Trophoblast cell (in vitro differentiated cells and primary cell): ENCODE results near the gene SMARCA1.

Experiments used
- DNase-seq, 2 donors: peaks; one replicate each; pipeline ENCODE4 v3.0.0-alpha.2; 2016
- H2AFZ ChIP-seq: 2 replicates; pipeline ENCODE4 v1.6.1; 2013; ENCODE audit warnings: low read length, moderate library complexity, mild to moderate bottlenecking; ENCODE audit not compliant: insufficient read depth, poor library complexity
- H2AK5ac ChIP-seq: 2 replicates; pipeline ENCODE4 v1.6.1; 2013; ENCODE audit warnings: mild to moderate bottlenecking, low read length
- H2BK120ac ChIP-seq: 2 replicates; pipeline ENCODE4 v1.6.1; 2013; ENCODE audit warnings: low read length, mild to moderate bottlenecking, moderate library complexity; ENCODE audit not compliant: insufficient read depth, poor library complexity
- H2BK12ac ChIP-seq: 2 replicates; pipeline ENCODE4 v1.6.1; 2013; ENCODE audit warnings: mild to moderate bottlenecking, low read length, moderate library complexity
- H2BK5ac ChIP-seq: 2 replicates; pipeline ENCODE4 v1.6.1; 2013; ENCODE audit warnings: low read length, low read depth, moderate library complexity, mild to moderate bottlenecking; ENCODE audit not compliant: poor library complexity
- H3K14ac ChIP-seq: 2 replicates; pipeline ENCODE4 v1.6.1; 2013; ENCODE audit warnings: mild to moderate bottlenecking, low read length
- H3K18ac ChIP-seq: 2 replicates; pipeline ENCODE4 v1.6.1; 2013; ENCODE audit warnings: mild to moderate bottlenecking, low read length
- H3K23ac ChIP-seq: 2 replicates; pipeline ENCODE4 v1.6.1; 2013; ENCODE audit warnings: low read length
- H3K27ac ChIP-seq: 2 replicates; pipeline ENCODE4 v1.5.1; 2013; ENCODE audit warnings: low read depth, mild to moderate bottlenecking, inconsistent platforms, low read length, moderate library complexity
- H3K27me3 ChIP-seq: 2 replicates; pipeline ENCODE4 v1.6.1; 2013; ENCODE audit warnings: inconsistent platforms, mild to moderate bottlenecking, low read length, moderate library complexity; ENCODE audit not compliant: insufficient read depth
- H3K36me3 ChIP-seq, 2 experiments: 1 replicate in 1 of 2; 2 replicates in 1 of 2; pipeline ENCODE4 v1.6.1; 2013; ENCODE audit warnings: low read length in 2 of 2, mild to moderate bottlenecking in 2 of 2, moderate library complexity in 1 of 2; ENCODE audit not compliant: insufficient read depth in 2 of 2, control insufficient read depth in 1 of 2
- H3K4ac ChIP-seq: 2 replicates; pipeline ENCODE4 v1.6.1; 2013; ENCODE audit warnings: low read depth, mild to moderate bottlenecking, low read length, moderate library complexity
- H3K4me1 ChIP-seq, 2 experiments: 1 replicate in 1 of 2; 2 replicates in 1 of 2; pipeline ENCODE4 v1.6.1; 2013; ENCODE audit warnings: low read length in 2 of 2, mild to moderate bottlenecking in 2 of 2, moderate library complexity in 1 of 2; ENCODE audit not compliant: insufficient read depth in 2 of 2, control insufficient read depth in 1 of 2
- H3K4me2 ChIP-seq: 2 replicates; pipeline ENCODE4 v1.6.1; 2013; ENCODE audit warnings: inconsistent platforms, mild to moderate bottlenecking, low read length, moderate library complexity
- H3K4me3 ChIP-seq: 2 replicates; pipeline ENCODE4 v1.5.1; 2013; ENCODE audit warnings: mild to moderate bottlenecking, low read depth, low read length, inconsistent platforms
- H3K79me1 ChIP-seq: one replicate; pipeline ENCODE4 v1.6.1; 2013; ENCODE audit warnings: low read length
- H3K79me2 ChIP-seq: 2 replicates; pipeline ENCODE4 v1.6.1; 2013; ENCODE audit warnings: low read length, mild to moderate bottlenecking; ENCODE audit not compliant: control insufficient read depth, insufficient read depth, poor library complexity
- H3K9ac ChIP-seq: 2 replicates; pipeline ENCODE4 v1.6.1; 2013; ENCODE audit warnings: mild to moderate bottlenecking, low read length
- H3K9me3 ChIP-seq: 2 replicates; pipeline ENCODE4 v1.6.1; 2013; ENCODE audit warnings: low read depth, mild to moderate bottlenecking, control low read depth, inconsistent platforms, low read length; ENCODE audit not compliant: insufficient read depth
- H4K12ac ChIP-seq: 2 replicates; pipeline ENCODE4 v1.6.1; 2013; ENCODE audit warnings: low read depth, mild to moderate bottlenecking, low read length, moderate library complexity
- H4K8ac ChIP-seq: 2 replicates; pipeline ENCODE4 v1.6.1; 2013; ENCODE audit warnings: low read depth, mild to moderate bottlenecking, low read length, moderate library complexity
- H4K91ac ChIP-seq: one replicate; pipeline ENCODE4 v1.6.1; 2013; ENCODE audit warnings: low read depth, mild to moderate bottlenecking, low read length, moderate library complexity
- WGBS: extraction: QIAGEN DNeasy Blood & Tissue Kit; methylation state at CpG from one replicate; pipeline ENCODE4 v1.1.7; 2013; ENCODE audit warnings: missing lambda C conversion rate; ENCODE audit not compliant: insufficient read length, insufficient coverage; ENCODE audit errors: extremely low coverage; 5-methylcytosine and 5-hydroxymethylcytosine counted together

SMARCA1 gene

GRCh38 chrX:129540068-129540653 is 16.9 kb upstream of the SMARCA1 start, which contains the start of gene OCRL:
OCRL (plus strand) TSS chrX:129540259; CDS start chrX:129540440, 181 bp downstream.
- H3K4me1 ChIP-seq: peaks cover 0 to 5% of the 10 kb centered on the region in 2 experiments
- H2BK120ac ChIP-seq: peak within 1 kb of the TSS; percentile 58
- H3K79me2 ChIP-seq: peaks cover 2% of the 10 kb centered on the region
- WGBS: no CpG with 5 or more reads among the region's 60 CpGs
- no peaks in the 10 kb centered on the region for H3K9me3 ChIP-seq
- H3K9ac ChIP-seq: peak within 1 kb of the TSS; percentile 88
- peak within 1 kb of the TSS; percentile 90 for H4K8ac ChIP-seq
- peak; percentile 52 to 75 for DNase-seq
- H3K14ac ChIP-seq: peak within 1 kb of the TSS; percentile 84
- H4K12ac ChIP-seq: peak within 1 kb of the TSS; percentile 64
- H3K4me2 ChIP-seq: peak within 1 kb of the TSS; percentile 98
- H3K23ac ChIP-seq: no peak within 1 kb of the TSS
- H3K79me1 ChIP-seq: peaks cover 2% of the 10 kb centered on the region
- H4K91ac ChIP-seq: peak within 1 kb of the TSS; percentile 81
- H3K4me3 ChIP-seq: peak within 1 kb of the TSS; percentile 89
- peak within 1 kb of the TSS; percentile 83 for H2AK5ac ChIP-seq
- peak within 1 kb of the TSS; percentile 81 for H2BK5ac ChIP-seq
- H3K18ac ChIP-seq: peak within 1 kb of the TSS; percentile 82
- H3K4ac ChIP-seq: peak within 1 kb of the TSS; percentile 40
- no peak within 1 kb of the TSS for H2BK12ac ChIP-seq
- H3K36me3 ChIP-seq: no peaks in the 10 kb centered on the region
- peak within 1 kb of the TSS; percentile 67 for H3K27ac ChIP-seq
- H3K27me3 ChIP-seq: no peaks in the 10 kb centered on the region
- H2AFZ ChIP-seq: peak within 1 kb of the TSS; percentile 83

DNA sequence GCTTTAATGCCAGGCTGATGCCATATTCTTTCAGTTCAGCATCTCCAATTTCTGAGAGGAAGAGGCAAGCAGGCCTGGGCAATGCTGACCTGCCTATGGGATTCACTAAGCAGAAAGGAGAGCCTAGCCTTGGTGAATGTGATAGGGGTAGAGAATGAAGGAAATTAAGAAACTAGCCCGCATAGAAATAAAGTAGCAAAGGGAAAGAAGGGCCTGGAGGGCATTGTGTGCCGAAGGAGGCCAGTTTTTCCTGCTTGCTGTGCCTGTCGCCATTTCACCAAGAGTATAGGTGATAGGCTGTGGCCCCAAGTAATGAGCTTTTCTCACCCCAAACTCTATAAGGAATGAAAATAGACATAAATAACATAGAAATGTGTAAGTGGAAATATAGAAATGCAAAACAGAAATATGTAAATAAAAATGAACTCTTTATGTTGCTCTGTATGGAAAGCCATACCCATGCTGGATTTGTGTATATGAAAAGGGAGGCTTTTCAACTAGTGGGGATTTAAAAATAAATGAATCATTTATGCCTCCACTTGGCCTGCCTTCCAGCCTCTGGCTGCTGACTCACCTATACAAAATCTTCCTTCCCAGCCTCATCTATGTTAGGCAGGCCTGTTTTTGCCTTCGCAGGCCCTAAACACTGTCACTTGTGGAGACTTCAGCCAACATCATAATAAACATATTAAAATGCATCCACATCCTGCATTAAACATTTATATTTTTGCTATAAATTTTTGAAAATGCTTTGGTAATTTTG is 11.7 kb upstream of the SMARCA1 start:
- no peak overlapping the region for H4K8ac ChIP-seq
- no peak overlapping the region for H2BK12ac ChIP-seq
- H3K4me2 ChIP-seq: no peak overlapping the region
- no peak overlapping the region for H3K18ac ChIP-seq
- no peak overlapping the region for H3K23ac ChIP-seq
- no peaks in the 10 kb centered on the region for H3K79me2 ChIP-seq
- peak; percentile 67 to 84 for DNase-seq
- no peaks in the 10 kb centered on the region for H3K27me3 ChIP-seq
- no peak overlapping the region for H3K27ac ChIP-seq
- H3K4ac ChIP-seq: no peak overlapping the region
- H2BK5ac ChIP-seq: no peak overlapping the region
- no peak overlapping the region for H3K14ac ChIP-seq
- H3K79me1 ChIP-seq: no peaks in the 10 kb centered on the region
- no peak overlapping the region for H2AK5ac ChIP-seq
- no peak overlapping the region for H4K91ac ChIP-seq
- no CpG with 5 or more reads among the region's 4 CpGs for WGBS
- H3K4me1 ChIP-seq: no peaks in the 10 kb centered on the region
- H3K36me3 ChIP-seq: no peaks in the 10 kb centered on the region
- H3K9me3 ChIP-seq: no peaks in the 10 kb centered on the region
- no peak overlapping the region for H2BK120ac ChIP-seq
- no peak overlapping the region for H3K9ac ChIP-seq
- no peak overlapping the region for H4K12ac ChIP-seq
- H3K4me3 ChIP-seq: no peak overlapping the region
- no peak overlapping the region for H2AFZ ChIP-seq

- Histone ChIP-seq H3K4me1 (no peaks in the 10 kb centered on the region), H3K79me1 (no peaks in the 10 kb centered on the region), H2BK12ac (no peak overlapping the region), H4K8ac (no peak overlapping the region), H3K9ac (no peak overlapping the region), H3K9me3 (no peaks in the 10 kb centered on the region), H3K27me3 (no peaks in the 10 kb centered on the region), H3K14ac (no peak overlapping the region), H2AFZ (no peak overlapping the region), H3K4me3 (no peak overlapping the region), H3K36me3 (no peaks in the 10 kb centered on the region), H3K23ac (no peak overlapping the region), H2BK5ac (no peak overlapping the region), H2AK5ac (no peak overlapping the region), H3K4me2 (no peak overlapping the region), H2BK120ac (no peak overlapping the region), H4K91ac (no peak overlapping the region), H3K18ac (no peak overlapping the region), H4K12ac (no peak overlapping the region), H3K79me2 (no peaks in the 10 kb centered on the region), H3K27ac (no peak overlapping the region), H3K4ac (no peak overlapping the region)
- no CpG with 5 or more reads among the region's 1 CpG for WGBS
- DNase-seq: peak in 1 of 2 donors; percentile 42
Measured at GRCh38 chrX:129531132-129531531, 7.8 kb upstream of the SMARCA1 start.

- Histone ChIP-seq H2BK12ac (no peak overlapping the region), H3K4ac (no peak overlapping the region), H3K4me2 (no peak overlapping the region), H4K91ac (no peak overlapping the region), H3K36me3 (no peaks in the 10 kb centered on the region), H3K9ac (no peak overlapping the region), H3K4me3 (no peak overlapping the region), H4K8ac (no peak overlapping the region), H3K9me3 (no peaks in the 10 kb centered on the region), H2BK120ac (no peak overlapping the region), H3K14ac (no peak overlapping the region), H3K79me1 (no peaks in the 10 kb centered on the region), H3K27ac (no peak overlapping the region), H2AK5ac (no peak overlapping the region), H3K27me3 (no peaks in the 10 kb centered on the region), H4K12ac (no peak overlapping the region), H3K18ac (no peak overlapping the region), H2AFZ (no peak overlapping the region), H3K79me2 (no peaks in the 10 kb centered on the region), H3K4me1 (no peaks in the 10 kb centered on the region), H2BK5ac (no peak overlapping the region), H3K23ac (no peak overlapping the region)
- WGBS: no CpG with 5 or more reads among the region's 5 CpGs
- no peak for DNase-seq
Measured at GRCh38 chrX:129530410-129530809, 7.1 kb upstream of the SMARCA1 start.
